ENCODE measurements around the gene CNTNAP5.

CNTNAP5 gene

GRCh38 chr2:124112966-124113365 is 87.9 kb downstream of the CNTNAP5 start:
- TF ChIP-seq, protein P1, sequence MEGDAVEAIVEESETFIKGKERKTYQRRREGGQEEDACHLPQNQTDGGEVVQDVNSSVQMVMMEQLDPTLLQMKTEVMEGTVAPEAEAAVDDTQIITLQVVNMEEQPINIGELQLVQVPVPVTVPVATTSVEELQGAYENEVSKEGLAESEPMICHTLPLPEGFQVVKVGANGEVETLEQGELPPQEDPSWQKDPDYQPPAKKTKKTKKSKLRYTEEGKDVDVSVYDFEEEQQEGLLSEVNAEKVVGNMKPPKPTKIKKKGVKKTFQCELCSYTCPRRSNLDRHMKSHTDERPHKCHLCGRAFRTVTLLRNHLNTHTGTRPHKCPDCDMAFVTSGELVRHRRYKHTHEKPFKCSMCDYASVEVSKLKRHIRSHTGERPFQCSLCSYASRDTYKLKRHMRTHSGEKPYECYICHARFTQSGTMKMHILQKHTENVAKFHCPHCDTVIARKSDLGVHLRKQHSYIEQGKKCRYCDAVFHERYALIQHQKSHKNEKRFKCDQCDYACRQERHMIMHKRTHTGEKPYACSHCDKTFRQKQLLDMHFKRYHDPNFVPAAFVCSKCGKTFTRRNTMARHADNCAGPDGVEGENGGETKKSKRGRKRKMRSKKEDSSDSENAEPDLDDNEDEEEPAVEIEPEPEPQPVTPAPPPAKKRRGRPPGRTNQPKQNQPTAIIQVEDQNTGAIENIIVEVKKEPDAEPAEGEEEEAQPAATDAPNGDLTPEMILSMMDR (IDR thresholded peaks at IDR 0.05), result no peak
- DNase-seq, result no peak
- intact Hi-C loops (cut with DNase I; ENCODE audit: low total_unique reads), result no loop called here
- Histone ChIP-seq H3K4me1 (no peaks in the 10 kb centered on the region), H3K36me3 (no peaks in the 10 kb centered on the region), H3K27ac (no peak overlapping the region), H3K9me3 (no peaks in the 10 kb centered on the region), H3K4me3 (no peak overlapping the region), H3K27me3 (no peaks in the 10 kb centered on the region)

DNA sequence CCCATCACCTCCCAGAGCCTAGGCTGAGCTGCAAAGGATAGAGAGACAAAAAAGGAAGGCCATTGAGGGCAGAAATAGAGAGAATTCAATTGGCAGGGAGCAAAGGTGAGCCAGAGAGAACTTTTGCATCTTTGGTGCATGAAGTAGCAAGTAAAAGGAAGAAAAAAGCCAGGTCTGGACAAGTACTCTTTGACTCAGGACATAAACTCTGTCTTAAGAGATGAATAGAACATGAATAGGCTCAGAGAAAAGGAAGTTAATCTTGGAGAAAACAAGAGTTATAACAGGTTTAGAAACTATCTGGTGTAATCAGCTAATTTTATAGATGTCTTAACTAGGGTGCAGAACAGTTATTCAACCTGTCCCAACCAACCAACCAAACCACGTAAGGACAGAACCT is 95.2 kb downstream of the CNTNAP5 start:
- Histone ChIP-seq H3K27ac (no peak overlapping the region), H3K27me3 (no peaks in the 10 kb centered on the region), H3K36me3 (no peaks in the 10 kb centered on the region), H3K4me1 (no peaks in the 10 kb centered on the region), H3K9me3 (no peaks in the 10 kb centered on the region), H3K4me3 (no peak overlapping the region)
- intact Hi-C loops (cut with DNase I; ENCODE audit: low total_unique reads), result no loop called here
- TF ChIP-seq, protein P1 (IDR thresholded peaks at IDR 0.05), result no peak
- DNase-seq, result no peak

- intact Hi-C loops (cut with DNase I; ENCODE audit: low total_unique reads), result no loop called here
- no peak overlapping the region for H3K4me3 ChIP-seq
- TF ChIP-seq, protein P1 (IDR thresholded peaks at IDR 0.05), result no peak
Observed at GRCh38 chr2:124121106-124121505, 96.0 kb downstream of the CNTNAP5 start.

GRCh38 chr2:124121760-124122275 is 96.7 kb downstream of the CNTNAP5 start:
- Histone ChIP-seq H3K4me1 (no peaks in the 10 kb centered on the region), H3K4me3 (no peak overlapping the region), H3K9me3 (no peaks in the 10 kb centered on the region), H3K36me3 (no peaks in the 10 kb centered on the region), H3K27me3 (no peaks in the 10 kb centered on the region), H3K27ac (no peak overlapping the region)
- intact Hi-C loops (cut with DNase I; ENCODE audit: low total_unique reads), result no loop called here
- no peak for DNase-seq
- TF ChIP-seq, protein P1 (IDR thresholded peaks at IDR 0.05), result no peak

More at GRCh38 chr2:124121106-124121505, 96.0 kb downstream of the CNTNAP5 start:
- H3K9me3 ChIP-seq, result no peaks in the 10 kb centered on the region
- H3K27ac ChIP-seq, result no peak overlapping the region
- no peaks in the 10 kb centered on the region for H3K27me3 ChIP-seq
- no peaks in the 10 kb centered on the region for H3K4me1 ChIP-seq
- DNase-seq, result no peak
- H3K36me3 ChIP-seq, result no peaks in the 10 kb centered on the region

DNA sequence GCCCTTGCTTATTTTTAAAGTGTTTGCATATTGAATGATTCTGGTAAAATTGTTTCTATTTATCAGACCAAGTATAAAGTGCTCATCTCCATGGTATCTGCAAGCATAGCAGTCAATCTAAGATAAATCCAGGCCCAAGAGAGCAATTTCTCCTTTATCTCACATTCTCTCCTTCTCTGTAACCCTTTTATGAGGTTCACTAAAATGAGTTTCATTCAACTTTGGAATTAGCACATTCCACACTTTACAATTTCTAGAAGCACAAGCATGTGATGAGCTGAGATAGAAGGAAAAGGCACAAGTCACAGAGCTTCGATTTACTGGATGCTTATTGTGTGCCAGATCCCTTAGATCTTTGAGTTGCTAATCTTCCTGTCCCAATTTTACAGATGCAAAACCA is 97.3 kb downstream of the CNTNAP5 start:
- intact Hi-C loops (cut with DNase I; ENCODE audit: low total_unique reads), result no loop called here
- no peaks in the 10 kb centered on the region for H3K9me3 ChIP-seq
- no peaks in the 10 kb centered on the region for H3K36me3 ChIP-seq
- TF ChIP-seq, protein P1 (IDR thresholded peaks at IDR 0.05), result no peak
- no peak for DNase-seq
- H3K27ac ChIP-seq, result no peak overlapping the region
- H3K4me1 ChIP-seq, result no peaks in the 10 kb centered on the region
- no peak overlapping the region for H3K4me3 ChIP-seq
- H3K27me3 ChIP-seq, result no peaks in the 10 kb centered on the region

GRCh38 chr2:124131276-124131675 is 106.2 kb downstream of the CNTNAP5 start:
- Histone ChIP-seq H3K27ac (no peak overlapping the region), H3K9me3 (no peaks in the 10 kb centered on the region), H3K4me3 (no peak overlapping the region), H3K4me1 (no peaks in the 10 kb centered on the region), H3K36me3 (no peaks in the 10 kb centered on the region), H3K27me3 (no peaks in the 10 kb centered on the region)
- intact Hi-C loops (cut with DNase I; ENCODE audit: low total_unique reads), result no loop called here
- no peak for DNase-seq
- TF ChIP-seq, protein P1 (IDR thresholded peaks at IDR 0.05), result no peak

Data from tibial artery (tissue), 4 donors.